Neuron (in vitro differentiated cells): Measurements from ENCODE around the gene SPACDR.

Experiments used
- H2AFZ ChIP-seq: one replicate; pipeline ENCODE4 v1.6.1; 2013; ENCODE audit warnings: low read depth, mild to moderate bottlenecking, inconsistent platforms, low read length, moderate library complexity
- H3K27me3 ChIP-seq: one replicate; pipeline ENCODE4 v1.6.1; 2013; ENCODE audit warnings: low read length; ENCODE audit not compliant: insufficient read depth
- H3K36me3 ChIP-seq: one replicate; pipeline ENCODE4 v1.6.1; 2013; ENCODE audit warnings: low read length; ENCODE audit not compliant: insufficient read depth
- H3K4me1 ChIP-seq: one replicate; pipeline ENCODE4 v1.6.1; 2013; ENCODE audit warnings: low read length; ENCODE audit not compliant: insufficient read depth
- H3K4me3 ChIP-seq: 2 replicates; pipeline ENCODE4 v1.5.1; 2013; ENCODE audit warnings: mild to moderate bottlenecking, low read length, moderate library complexity
- H3K9me3 ChIP-seq: one replicate; pipeline ENCODE4 v1.6.1; 2013; ENCODE audit warnings: low read length

Gene SPACDR

GRCh38 chr7:100419660-100420226, 44.3 kb downstream of the SPACDR start:
- H3K36me3 ChIP-seq: no peaks in the 10 kb centered on the region
- no peaks in the 10 kb centered on the region for H3K4me1 ChIP-seq
- no peaks in the 10 kb centered on the region for H3K27me3 ChIP-seq
- H2AFZ ChIP-seq: no peak overlapping the region
- H3K4me3 ChIP-seq: no peak overlapping the region
- H3K9me3 ChIP-seq: no peaks in the 10 kb centered on the region

GRCh38 chr7:100418930-100419659, 45.0 kb downstream of the SPACDR start:
- no peaks in the 10 kb centered on the region for H3K27me3 ChIP-seq
- no peaks in the 10 kb centered on the region for H3K4me1 ChIP-seq
- no peaks in the 10 kb centered on the region for H3K9me3 ChIP-seq
- no peaks in the 10 kb centered on the region for H3K36me3 ChIP-seq
- H2AFZ ChIP-seq: no peak overlapping the region
- H3K4me3 ChIP-seq: no peak overlapping the region

- H3K4me3 ChIP-seq: no peak overlapping the region
- no peaks in the 10 kb centered on the region for H3K36me3 ChIP-seq
- H2AFZ ChIP-seq: no peak overlapping the region
- H3K27me3 ChIP-seq: no peaks in the 10 kb centered on the region
- H3K4me1 ChIP-seq: peaks cover 5% of the 10 kb centered on the region
- no peaks in the 10 kb centered on the region for H3K9me3 ChIP-seq
These were observed 48.6 kb downstream of the SPACDR start for GRCh38 chr7:100415448-100415847.

GRCh38 chr7:100413889-100414288, 50.2 kb downstream of the SPACDR start:
- peaks cover 5% of the 10 kb centered on the region for H3K4me1 ChIP-seq
- H2AFZ ChIP-seq: no peak overlapping the region
- H3K4me3 ChIP-seq: no peak overlapping the region
- no peaks in the 10 kb centered on the region for H3K9me3 ChIP-seq
- no peaks in the 10 kb centered on the region for H3K36me3 ChIP-seq
- H3K27me3 ChIP-seq: no peaks in the 10 kb centered on the region

- no peaks in the 10 kb centered on the region for H3K9me3 ChIP-seq
- H3K27me3 ChIP-seq: no peaks in the 10 kb centered on the region
- H3K4me3 ChIP-seq: no peak overlapping the region
- H3K4me1 ChIP-seq: peaks cover 5% of the 10 kb centered on the region
- no peaks in the 10 kb centered on the region for H3K36me3 ChIP-seq
- H2AFZ ChIP-seq: no peak overlapping the region
These were observed 50.7 kb downstream of the SPACDR start for GRCh38 chr7:100413346-100413745.

GRCh38 chr7:100411101-100411500, 53.0 kb downstream of the SPACDR start:
- Histone ChIP-seq H2AFZ (no peak overlapping the region), H3K36me3 (no peaks in the 10 kb centered on the region), H3K4me1 (peaks cover 5% of the 10 kb centered on the region), H3K4me3 (no peak overlapping the region), H3K27me3 (no peaks in the 10 kb centered on the region), H3K9me3 (no peaks in the 10 kb centered on the region)

GRCh38 chr7:100407285-100408180, 56.5 kb downstream of the SPACDR start:
- H3K4me1 ChIP-seq: no peaks in the 10 kb centered on the region
- no peak overlapping the region for H2AFZ ChIP-seq
- no peak overlapping the region for H3K4me3 ChIP-seq
- no peaks in the 10 kb centered on the region for H3K36me3 ChIP-seq
- no peaks in the 10 kb centered on the region for H3K27me3 ChIP-seq
- H3K9me3 ChIP-seq: no peaks in the 10 kb centered on the region

- Histone ChIP-seq H3K4me3 (no peak overlapping the region), H3K27me3 (no peaks in the 10 kb centered on the region), H2AFZ (no peak overlapping the region), H3K36me3 (no peaks in the 10 kb centered on the region), H3K4me1 (no peaks in the 10 kb centered on the region), H3K9me3 (no peaks in the 10 kb centered on the region)
These were observed 57.3 kb downstream of the SPACDR start for GRCh38 chr7:100406767-100407166.
